Muscle of arm (tissue), 12 donors: ENCODE measurements around the gene PRR35. TPM values are rescaled to one million over a fixed set of nuclear protein-coding genes. Genes with fewer than 3 reads are reported as not detected.

Experiments
- DNase-seq: peaks from one replicate; pipeline ENCODE4 v3.0.0-alpha.2; 2013
- polyA plus RNA-seq, 12 donors: library from polyadenylated mRNA; unstranded; fragments of 120-200 nt; gene quantifications; one replicate each; pipeline ENCODE4 v1.2.1, GENCODE V29; 2013; ENCODE audit not compliant: insufficient read length in 12 of 12

The PRR35 gene
- polyA plus RNA-seq, 12 donors = 0.08 to 0.24 (median 0.13) TPM; not detected in 6

DNA sequence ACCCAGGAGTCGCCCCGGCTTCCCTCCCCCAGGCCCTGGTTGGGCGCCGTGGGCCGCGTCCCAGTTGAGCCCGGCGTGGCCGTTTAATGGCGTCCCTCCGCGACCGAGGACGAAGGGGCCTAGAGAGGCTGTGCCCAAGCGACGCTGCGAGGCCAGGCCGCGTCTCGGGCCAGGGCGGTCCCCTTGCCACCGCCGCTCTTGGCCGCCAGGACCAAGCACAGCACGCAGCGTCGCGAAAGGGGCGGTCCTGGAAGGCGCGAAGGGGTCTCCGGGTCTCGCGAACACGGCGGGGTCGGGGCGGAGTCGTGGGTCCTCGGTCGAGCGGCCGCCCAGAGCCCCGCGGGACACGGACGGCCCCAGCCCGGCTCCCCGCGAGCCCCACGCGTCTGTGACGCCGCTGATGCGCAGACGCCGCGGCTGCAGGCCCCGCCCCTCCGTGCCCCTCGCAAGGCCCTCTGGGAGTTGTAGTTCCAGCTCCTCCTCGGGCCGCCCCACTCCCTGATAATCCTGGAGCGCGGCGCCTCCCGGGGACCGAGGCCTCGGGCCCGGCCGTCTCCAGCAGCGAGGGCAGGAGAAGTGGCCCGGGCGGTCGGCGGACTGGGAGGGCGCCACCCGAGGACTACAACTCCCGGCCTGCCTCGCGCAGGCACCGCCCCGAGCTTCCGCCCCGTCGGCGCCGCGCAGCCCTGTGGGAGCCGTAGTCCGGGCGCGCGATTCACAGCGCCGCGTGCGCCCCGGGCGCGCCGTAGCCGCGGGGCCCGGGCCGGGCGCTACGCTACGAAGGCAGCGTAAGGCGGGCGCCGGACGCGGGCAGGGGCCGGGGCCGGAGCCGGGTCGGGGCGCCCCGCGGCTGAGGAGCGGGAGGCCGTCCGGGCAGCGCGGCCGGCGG is 32.9 kb upstream of the PRR35 start, which contains the start of gene CAPN15:
Gene CAPN15 (plus strand): TSS at position 698 of the 889 bp plus-strand sequence. CDS start 19,127 bp downstream, outside the sequence.
- peak; percentile 89 for DNase-seq

DNA sequence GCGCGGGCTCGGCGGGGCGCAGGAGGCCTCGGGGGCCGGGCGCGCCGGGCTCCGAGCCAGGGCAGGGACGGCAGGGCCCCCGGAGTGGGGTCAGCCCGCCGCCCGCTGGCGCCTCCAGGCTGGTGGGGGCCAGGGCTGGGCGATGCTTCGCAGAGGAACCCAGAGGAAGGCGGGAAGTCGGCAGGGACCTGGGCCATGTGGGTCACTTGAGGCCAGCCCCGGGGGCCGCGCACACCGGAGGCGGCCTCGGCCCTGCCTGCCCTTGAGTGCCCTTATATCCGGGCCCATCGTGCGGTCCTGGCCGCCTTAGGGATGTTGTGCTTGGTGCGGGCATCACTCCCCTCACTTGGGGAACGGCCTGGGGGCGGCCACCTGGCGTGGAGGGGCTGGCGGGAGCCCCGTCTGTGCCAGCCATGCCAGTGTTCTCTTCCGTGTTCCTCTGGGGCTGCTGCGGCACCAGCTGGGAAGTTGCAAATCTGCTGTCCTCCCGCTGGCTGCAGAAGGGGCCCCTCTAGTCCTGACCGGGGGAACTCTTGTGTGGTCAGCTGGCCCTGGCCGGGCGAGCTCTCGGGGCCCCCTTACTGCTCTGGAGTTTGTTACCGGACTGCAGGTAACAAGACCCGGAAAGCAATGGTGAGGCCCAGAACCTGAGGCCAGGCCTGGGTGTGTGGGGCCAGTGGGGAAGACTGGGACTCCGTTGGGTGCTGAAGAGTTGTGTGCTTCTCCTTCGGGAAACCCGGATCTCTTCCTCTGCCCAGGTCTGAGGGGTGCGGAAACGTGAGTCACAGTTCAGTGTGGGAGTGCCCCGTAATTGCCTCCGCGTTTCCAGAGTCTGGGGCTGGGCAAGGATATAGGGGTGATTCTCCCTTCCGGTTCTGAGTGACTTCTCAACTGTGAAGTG is 31.8 kb upstream of the PRR35 start:
- DNase-seq = no peak

DNA sequence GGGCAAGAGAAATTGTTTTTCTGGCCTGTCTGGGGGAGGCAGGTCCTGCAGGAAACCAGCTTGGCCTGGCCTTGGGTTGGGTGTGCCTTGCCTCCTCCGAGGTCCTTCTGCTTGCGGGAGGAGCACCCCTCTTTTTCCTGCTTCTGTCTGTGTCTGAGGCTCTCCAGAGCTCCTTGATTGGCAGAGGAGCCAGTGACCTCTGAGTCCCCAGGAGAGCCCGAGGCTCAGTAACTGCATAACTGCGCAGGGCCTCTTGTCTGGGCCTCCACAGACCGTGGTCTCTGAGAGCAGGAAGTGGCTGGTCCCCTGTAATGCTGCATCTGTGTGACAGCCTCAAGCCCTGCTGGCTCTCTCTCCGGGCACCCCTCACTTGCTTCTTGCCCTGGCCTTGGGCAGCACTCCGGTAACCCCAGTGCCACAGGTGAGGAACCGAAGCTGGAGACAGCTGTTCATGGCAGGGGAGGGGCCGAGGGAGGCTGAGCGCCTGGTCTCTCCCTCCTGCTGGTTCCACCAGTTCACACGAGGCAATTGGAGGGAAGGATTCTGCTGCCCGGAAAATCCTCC is 31.1 kb upstream of the PRR35 start:
- no peak for DNase-seq

DNA sequence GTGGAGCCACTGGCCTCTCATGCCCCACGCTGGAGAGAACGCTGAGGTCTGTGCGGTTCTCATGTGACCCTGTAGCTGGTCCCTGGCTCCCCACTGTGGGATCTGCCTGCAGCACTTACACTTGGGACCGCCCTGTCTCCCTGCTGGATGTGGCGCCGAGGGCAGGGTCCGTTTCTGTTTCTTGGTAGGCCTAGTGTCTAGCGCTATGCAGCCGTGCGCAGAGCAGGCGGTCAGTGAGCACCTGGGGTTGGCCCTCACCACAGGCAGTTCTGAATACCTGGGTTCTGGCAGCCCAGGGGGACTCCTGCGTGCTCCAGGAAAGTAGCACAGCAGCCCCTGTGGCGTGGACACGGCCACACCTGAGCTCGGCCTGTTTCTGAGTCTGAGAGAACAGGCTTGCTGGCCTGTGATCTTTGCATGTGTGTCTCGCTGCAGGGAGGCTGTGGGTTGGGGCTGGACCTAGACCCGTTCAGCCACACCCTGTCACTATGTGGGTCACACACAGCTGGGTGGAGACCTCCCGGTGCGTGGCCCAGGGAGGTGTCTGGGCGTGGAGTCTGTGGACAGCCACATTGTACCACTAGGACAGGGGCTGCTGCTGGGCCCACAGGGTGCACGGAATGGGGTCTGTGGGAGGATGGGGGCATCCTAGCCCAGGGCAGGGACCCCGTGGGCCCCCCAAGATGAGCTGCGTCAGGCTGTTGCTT is 29.9 kb upstream of the PRR35 start:
- no peak for DNase-seq

DNA sequence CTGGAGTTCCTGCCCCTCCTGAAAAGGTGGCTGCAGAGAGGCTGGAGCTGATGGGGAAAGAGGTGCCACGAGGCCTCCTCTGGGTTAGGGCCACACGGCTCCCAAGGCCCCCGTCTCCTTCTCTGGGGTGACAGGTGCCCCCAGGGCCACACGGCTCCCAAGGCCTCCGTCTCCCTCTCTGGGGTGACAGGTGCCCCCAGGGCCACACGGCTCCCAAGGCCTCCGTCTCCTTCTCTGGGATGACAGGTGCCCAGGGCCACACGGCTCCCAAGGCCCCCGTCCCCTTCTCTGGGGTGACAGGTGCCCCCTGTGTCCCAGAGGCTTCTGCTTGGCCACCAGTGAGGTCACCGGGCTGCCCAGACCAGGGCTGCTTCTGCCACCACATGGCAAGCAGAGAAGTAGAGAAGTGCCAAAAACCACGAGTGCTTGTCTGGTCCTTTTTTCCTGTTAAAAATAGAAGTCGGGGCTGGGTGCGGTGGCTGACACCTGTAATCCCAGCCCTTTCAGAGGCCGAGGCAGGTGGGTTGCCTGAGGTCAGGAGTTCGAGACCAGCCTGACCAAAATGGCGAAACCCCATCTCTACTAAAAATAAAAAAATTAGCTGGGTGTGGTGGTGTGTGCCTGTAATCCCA is 28.6 kb upstream of the PRR35 start:
- no peak for DNase-seq

DNA sequence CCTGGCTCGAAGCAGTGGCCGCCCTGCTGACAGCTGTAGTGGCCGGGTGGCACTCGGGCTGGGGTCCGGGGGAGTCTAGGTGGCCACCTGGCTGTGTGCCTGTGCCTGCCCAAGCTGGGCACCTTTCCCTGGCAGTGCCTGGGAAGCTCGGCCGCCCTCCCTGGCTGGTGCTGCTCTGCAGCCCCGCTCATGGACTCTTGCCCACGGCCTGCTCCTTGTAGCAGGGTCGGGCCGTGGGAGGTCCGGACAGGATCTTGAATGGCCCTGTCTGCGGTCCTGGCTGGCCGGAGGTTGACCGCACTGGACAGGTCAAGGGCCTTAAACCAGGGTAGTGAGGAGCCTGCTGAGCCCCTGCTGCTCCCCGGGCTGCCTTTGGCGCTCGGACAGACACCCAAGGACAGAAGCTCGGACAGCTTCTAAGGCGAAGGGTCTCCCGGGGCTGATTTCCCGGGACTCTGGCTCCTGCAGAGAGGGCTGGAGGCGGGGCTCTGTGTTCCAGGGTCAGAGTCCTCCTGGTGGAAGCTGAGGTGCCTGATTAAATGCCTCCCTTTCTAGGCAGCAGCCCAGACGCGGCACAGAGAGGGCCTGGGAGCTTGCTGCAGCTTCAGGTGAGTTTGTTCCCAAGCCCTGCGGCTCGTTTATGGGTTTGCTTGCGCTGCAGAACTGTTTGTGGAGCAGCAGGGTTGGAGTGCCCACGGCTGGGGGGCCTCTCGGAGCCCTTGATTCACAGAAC is 26.6 kb upstream of the PRR35 start:
- DNase-seq = no peak

DNA sequence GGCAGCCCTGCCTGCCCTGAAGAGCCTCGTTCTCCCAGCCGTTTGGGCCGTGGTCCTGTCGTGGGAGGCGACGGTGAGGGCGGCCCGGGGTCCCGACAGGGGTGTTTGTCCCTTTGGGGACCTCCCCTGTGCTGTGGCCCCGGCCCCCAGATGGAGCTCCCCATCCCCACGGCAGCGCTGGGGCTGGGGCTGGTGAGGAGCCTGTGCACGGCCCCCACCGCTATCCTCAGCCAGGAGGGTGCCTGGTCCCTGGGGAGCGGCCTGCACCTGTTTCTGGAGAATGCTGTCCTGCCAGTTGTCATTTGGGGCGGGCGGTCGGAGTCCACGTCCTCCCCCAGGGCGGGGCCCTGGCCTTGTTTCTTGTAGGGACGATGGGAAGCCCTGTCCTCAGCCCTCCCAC is 26.1 kb upstream of the PRR35 start:
- DNase-seq = no peak

DNA sequence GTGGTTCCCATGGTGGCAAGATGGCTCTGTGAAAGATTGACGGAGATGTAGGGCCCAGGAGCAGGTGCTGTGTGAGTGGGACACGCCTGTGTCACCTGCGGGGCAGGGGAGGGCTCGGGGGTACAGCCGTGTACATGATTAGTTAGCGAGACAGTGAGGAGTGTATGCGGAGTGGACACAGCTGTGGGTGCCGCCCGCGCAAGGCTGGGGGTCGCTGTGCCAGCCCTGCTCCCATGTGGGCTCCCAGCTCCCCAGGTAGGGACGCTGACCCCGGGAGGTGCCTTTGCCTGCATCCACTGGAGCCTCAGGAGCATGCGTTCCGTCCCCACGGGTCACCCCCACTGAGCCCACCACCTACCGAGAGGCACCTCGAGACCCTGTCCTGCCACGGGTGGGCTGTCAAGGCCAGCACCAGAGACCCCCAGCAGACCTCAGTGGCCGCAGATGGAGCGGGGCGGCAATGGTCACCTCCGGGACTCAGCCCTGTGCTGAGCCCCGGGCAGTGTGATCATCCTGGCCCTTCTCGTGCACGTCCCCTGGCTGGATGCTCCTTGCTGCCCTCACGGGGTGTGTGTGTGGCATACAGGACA is 25.2 kb upstream of the PRR35 start:
- DNase-seq = no peak

DNA sequence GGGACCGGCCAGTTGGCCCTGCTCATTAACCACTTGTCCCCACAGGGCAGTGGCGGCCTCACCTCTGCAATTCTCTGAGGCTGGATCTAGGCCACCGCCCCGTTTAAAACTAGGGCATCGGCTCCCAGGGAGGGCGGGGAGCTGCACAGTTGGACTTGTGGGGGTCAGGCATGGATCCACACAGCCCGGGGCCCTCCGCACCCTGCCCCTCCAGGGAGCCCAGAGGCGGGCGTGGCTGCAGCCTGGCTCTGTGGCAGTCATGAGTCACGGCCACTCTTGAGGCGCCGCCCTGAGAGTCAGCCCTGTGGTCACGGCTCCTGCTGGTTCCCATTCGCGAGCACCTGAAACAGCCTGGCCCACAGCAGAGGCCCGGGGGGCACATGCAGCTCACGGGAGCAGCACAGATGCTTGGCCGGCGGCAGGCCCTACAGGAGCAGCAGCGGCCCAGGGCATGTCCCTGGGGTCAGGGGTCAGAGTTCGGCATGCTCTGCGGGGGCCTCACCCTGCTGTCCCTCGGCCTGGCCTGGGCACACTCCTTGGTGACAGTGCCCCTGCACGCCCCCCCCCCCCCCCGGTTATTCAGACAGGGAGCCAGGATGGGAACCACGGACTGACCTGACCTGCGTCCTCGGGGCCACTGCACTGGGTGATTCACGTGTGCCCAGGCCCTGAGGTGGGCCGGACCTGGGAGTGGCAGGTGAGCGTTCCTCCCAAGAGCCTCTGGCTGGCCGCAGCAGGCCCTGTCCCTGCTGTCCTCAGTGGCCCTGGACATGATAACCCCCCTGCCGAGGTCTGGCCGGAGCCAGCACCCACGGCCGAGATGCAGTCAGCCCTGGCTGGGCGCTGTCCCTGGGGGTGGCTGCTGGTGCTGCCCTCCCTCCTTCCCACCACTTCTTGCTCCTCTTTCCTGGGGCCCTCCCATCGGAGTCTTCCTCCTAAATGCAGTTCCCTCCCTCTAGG is 24.5 kb upstream of the PRR35 start:
- no peak for DNase-seq

DNA sequence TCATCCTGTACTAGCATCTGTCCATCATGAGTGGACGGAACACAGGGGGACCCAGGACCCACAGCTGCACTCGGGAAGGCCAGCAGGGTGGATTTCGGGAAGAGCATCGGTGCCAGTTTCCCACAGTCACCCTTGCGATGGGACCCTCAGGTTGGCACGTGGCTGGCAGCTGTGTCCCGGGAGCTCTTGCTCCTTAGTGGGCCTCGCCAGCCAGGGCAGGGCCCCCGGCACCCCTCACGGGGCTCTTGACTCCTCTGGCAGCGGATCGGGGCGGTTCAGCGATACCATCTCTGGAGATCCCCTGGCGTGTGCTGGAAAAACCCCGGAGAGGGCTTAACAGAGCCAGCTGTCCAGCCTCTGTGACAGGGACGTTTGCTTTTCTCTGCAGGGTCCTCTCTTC is 23.4 kb upstream of the PRR35 start:
- DNase-seq = no peak

DNA sequence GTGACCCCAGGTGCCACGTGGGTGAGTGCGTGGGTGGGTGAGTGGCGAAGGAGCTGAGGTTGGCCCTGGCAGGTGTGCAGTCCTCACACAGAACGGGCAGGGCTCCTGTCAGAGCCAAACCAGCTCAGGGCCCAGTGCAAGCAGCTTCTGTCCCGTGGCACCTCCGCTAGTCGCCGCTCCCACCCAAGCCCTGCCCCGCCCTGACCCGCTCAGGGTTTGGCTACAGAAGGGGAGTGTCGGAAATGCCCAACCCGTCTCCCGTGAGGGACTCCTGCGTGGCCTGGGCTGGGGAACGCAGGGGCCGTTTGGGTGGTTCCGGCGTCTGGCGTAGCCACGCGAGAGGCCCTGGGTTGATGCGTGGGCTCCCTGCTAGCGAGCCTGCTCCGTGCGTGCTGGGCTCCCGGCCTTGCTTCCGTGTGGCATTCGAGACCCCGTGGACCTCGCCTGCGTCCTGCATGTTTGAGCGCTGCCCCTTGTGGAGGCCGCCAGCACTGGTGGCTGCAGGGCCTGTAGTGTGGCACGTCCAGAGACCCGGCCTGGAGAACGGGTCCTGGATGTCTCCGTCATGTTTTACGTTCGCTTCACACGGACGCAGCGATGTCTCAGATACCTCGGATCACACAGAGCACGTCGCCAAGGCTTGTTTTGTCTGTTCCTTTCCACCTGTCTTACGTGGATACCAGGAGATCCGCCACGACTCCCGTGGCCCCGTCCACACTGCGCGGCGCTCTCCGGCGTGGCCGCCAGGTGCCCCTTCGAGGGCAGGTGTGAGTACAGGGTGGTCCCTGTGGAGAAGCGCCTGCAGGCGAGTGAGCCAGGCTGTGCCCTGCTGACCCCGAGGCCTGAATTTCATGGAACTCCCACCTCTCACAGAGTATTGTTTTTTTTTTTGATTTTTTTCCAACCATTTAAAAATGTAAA is 22.5 kb upstream of the PRR35 start:
- DNase-seq = no peak

DNA sequence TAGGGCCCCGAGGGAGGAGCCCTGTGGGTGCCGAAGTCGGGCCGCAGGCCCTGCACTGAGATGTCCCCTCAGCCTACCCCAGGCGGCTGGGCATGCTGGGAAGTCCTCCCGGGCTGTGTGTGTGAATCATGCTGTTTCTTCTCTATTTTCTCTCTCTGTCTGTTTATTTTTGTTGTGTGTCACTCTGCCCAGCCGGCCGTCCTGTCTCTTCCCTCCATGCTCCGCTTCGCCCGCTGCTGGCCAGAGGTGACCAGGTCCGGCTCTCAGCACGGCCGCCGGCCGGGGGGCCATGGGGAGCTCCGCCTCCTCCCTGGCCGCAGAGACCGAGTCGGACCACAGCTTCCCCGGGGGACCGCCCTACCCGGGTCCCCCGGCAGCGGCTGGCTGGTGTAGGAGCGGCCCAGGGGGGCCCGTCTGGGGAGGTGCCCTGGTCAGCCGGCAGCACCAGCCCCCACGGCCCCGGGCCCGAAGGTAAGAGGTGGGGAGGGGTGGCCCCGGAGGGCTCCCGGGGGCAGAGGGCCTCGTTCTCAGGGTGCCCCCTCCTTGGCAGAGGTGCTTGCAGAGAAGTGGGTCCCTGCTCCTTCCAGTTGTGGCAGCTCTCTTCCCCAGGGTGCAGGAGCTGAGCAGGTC is 20.2 kb upstream of the PRR35 start:
- DNase-seq = no peak

DNA sequence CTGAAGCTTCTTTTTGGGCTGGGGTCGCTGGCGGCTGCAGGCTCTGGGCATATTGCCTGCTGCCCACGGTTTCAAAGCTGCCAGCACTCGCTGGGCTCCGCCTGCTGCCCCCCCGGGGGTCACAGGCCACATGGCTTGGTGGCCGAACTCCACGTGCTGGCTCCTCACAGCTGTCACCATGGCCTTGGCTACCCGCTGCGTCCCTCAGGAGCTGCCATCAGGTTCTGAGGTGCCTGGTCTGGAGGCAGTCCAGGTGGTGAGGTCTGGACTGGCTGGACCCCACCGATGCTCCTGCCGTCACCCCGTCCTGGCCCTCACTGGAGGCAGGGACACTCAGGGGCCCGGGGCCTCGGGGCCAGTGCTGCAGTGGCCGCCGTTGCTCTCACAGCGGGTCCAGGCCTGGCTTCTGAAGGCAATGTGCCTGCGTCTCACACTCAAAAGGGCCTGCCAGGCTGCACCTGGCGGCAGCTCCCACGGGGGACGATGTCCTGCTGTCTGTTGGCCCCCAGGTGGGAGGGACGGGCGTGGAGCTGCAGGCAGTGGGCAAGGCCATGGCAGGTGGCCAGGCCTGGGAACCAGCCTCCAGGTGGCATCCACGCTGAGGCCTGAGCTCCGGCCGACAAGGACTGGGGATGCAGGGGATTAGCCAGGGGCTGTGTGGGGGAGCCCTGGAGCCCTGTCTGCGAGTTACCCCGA is 19.4 kb upstream of the PRR35 start:
- no peak for DNase-seq

DNA sequence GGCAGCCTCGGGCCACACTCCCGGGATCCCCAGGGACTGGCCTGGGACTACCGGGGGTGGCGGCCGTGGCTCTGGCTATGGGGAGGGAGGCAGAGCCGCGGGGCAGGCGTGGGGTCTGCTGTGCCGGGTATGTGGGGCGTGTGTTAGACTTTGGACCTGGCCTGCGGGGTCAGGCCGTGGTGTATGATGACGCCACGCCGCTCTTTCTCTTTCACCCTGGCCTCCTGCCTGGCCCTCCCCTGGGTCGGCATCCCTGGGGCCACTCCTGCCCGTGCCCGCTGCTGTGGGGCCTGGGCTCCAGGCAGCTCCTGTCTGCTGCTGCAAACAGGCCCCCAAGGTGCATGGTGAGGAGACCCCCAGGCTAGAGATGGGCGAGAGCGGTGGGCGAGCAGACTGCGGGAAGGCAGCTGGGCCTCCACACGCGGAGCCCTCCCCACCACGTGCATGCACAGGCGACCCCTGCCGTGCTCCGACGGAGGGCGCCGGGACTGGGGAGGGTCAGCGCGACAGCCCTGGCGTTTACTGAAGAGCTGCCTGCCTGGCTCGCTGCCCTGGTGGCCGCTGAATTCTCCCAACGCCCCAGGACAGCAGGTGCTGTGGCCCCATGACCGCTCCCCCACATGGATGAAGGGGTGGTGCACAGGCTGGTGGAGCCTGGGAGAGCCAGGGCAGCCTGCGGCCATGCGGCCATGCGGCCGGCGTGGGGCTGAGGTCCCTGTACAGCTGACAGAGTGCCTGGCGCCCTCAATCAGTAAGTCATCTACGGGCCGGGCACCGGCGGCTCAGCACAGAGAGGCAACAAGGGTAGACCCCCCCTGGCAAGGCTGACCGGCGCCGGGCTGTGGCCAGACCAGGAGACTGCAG is 16.7 kb upstream of the PRR35 start:
- DNase-seq = no peak

DNA sequence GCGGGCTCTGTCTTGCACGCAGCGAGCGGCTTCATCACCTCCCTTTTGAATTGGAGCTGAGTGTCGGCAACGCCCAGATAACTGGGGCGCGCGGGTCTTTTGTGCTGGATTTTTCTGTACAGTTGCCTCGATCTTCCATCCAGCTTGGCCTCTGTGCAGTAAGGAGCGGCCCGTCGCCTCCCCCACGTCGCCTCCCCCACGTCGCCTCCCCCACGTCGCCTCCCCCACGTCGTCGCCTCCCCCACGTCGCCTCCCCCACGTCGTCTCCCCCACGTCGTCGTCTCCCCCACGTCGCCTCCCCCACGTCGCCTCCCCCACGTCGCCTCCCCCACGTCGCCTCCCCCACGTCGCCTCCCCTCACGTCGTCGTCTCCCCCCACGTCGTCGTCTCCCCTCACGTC is 15.7 kb upstream of the PRR35 start:
- DNase-seq = no peak
